H1 (cell line): ENCODE data around the gene STRA8. TPM values are rescaled to one million over a fixed set of nuclear protein-coding genes. Genes with fewer than 3 reads are reported as not detected.

Experiments used
- CHD7 ChIP-seq: fragments of 300-600 bp; sonication (generic); IDR thresholded peaks from 2 replicates; pipeline ENCODE4 v1.7.1; 2012; ENCODE audit warnings: low read length, moderate library complexity, mild to moderate bottlenecking, inconsistent platforms; ENCODE audit not compliant: insufficient replicate concordance
- JUND ChIP-seq: IDR thresholded peaks from 2 replicates; pipeline ENCODE4 v1.6.1; 2011; ENCODE audit warnings: mild to moderate bottlenecking, improper control_type of control experiment, low read length
- polyA plus RNA-seq, 7 experiments: library from polyadenylated mRNA; depleted of rRNA in 3 of 7; stranded (reverse) in 5 of 7; unstranded in 2 of 7; fragments of >200 nt in 5 of 7; fragments of 200-250 nt in 2 of 7; gene quantifications; 1 replicate in 5 of 7; 2 replicates in 1 of 7; 4 replicates in 1 of 7; pipeline versions ENCODE4 v1.2.1 to v1.2.3, GENCODE V29; 2011 to 2013; ENCODE audit warnings: missing spikeins in 2 of 7, mixed read lengths in 2 of 7
- total RNA-seq: library from RNA; stranded (reverse); fragmentation: NEBNext Ultra II Directional; extraction: Animal tissue kit (Norgen Biotek cat#: 25700); gene quantifications from 2 replicates; pipeline ENCODE4 v1.2.1, GENCODE V29; 2021

STRA8 gene
- total and polyA plus RNA-seq, 2 of the 8 experiments (the other 6 are each of a cell fraction or from before 2014, with no cell fraction given): not detected

GRCh38 chr7:135270577-135271254 lies 37.1 kb downstream of the STRA8 start (continued):
- TF ChIP-seq CHD7: no peak
- TF ChIP-seq JUND: no peak
